ENCODE data around the gene NELL1.

DNA sequence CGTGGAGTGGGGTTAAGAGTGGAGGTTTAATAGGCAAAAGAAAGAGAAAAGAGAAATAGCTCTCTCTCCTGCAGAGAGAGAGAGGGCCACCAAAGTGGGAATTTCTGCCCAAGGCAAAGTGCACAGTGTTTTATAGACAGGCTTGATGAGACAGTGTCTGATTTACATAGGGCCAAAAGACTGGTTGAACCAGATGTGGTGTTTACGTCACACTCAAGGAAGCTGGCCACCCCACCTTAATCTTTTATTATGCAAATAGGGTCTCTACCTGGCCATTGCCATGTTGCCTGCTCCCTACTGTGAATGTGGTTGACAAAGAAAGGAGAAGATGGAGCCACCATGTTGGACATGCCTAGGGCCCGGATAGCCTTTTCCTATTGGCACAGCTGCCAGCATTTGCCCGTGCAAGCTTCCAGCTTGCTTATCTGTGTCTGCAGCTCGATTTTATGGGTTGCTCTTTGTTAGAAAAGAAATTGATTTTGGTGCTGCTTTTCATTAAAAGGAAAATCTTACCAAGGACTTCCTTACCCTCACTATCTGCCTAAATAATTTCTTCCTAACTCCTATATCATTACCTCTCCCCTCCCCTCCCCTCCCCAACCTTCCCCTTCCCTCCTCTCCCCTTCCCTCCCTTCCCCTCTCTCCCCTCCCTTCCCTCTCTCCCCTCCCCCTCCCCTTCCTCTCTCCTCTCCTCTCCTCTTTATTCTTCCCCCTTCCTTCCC is 436.0 kb downstream of the NELL1 start:
- TF ChIP-seq, protein P1, sequence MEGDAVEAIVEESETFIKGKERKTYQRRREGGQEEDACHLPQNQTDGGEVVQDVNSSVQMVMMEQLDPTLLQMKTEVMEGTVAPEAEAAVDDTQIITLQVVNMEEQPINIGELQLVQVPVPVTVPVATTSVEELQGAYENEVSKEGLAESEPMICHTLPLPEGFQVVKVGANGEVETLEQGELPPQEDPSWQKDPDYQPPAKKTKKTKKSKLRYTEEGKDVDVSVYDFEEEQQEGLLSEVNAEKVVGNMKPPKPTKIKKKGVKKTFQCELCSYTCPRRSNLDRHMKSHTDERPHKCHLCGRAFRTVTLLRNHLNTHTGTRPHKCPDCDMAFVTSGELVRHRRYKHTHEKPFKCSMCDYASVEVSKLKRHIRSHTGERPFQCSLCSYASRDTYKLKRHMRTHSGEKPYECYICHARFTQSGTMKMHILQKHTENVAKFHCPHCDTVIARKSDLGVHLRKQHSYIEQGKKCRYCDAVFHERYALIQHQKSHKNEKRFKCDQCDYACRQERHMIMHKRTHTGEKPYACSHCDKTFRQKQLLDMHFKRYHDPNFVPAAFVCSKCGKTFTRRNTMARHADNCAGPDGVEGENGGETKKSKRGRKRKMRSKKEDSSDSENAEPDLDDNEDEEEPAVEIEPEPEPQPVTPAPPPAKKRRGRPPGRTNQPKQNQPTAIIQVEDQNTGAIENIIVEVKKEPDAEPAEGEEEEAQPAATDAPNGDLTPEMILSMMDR (IDR thresholded peaks at IDR 0.05), result no peak
- no peak for TF ChIP-seq YY1 (IDR thresholded peaks at IDR 0.05; ENCODE audit: low read depth)
